Measurements from ENCODE around the gene RNF115.
A peak's percentile ranks its signal among the peaks of the same experiment; 100 is the strongest.
"Not testable (repeated sequence)": the region's sequence is repeated elsewhere in the genome, so short reads cannot be mapped to it uniquely, and the experiment has no call there.

Gene RNF115

DNA sequence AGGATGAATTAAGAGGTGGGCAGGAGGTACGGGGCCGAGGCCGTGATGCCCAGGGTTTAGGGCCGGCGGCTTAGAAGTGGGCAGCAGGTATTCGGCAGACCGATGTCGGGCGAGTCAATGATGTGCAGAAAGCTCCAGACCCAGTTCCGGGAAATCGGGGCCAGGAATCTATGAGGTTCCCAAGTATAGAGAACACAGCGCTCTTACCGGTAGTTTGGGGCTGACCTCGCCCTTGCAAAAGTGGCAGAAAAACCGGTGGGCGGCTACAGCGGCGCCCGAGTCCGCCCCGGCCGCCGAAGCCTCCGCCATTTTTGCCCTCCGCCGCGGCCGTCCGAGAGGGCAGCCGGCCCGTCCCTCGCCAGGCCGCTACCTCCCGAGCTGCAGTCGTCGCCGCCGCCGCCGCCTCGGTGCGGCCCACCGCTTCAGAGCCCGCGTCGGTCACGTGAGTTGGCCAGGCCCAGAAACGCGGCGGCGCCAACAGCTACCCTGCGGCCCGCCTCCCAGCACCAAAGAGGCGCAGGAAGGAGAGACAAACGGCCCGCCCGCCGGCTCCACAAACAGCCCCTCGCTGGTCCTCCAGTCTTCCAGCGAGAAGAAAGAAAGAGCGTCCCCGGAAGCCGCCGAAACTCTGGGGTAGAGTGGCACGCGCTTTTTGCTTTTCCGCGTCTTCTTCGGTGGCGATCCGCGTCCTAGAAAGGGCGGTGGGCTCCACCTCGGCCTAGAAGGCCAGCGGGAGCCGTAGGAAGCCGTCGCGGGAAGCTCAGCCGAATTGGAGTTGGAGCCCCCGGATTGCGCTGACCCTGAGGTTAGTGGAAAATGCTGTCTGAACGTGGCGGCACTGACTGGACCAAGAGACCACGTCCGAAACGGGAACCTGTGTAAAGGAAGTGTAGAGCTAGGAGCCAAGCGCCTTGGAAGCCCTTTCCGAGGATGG is at the start of gene RNF115, which contains the start of gene POLR3C:
Gene RNF115, minus strand, starts transcription at position 531 of the 934 bp plus-strand sequence. Its CDS starts 222 bp downstream, at position 309.
Gene POLR3C, plus strand, starts transcription at position 636 of the 934 bp plus-strand sequence. CDS start 1,577 bp downstream, outside the sequence.
- DNase-seq: peak; percentile 75

GRCh38 chr1:145871994-145872924 is 48.4 kb upstream of the RNF115 start:
- no peak for DNase-seq

DNA sequence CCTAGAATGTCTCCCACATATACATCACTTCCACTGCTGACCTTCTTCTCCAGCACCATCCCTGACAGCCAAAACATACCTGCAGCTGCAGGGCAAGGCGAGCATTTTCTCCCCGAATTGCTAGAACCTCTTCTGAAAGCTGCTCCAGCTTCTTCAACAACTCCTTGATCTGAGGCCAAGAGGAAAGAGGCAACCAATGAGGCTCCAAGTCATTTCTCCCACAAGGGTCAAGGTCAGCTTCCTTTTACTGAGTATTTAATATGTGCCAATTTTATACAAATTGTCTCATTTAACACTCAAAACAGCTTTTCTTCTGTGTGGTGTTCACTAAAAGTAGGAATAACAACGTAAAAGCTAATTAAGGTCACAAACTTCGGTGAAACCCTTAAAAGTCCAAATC is 44.3 kb upstream of the RNF115 start:
- DNase-seq: no peak

DNA sequence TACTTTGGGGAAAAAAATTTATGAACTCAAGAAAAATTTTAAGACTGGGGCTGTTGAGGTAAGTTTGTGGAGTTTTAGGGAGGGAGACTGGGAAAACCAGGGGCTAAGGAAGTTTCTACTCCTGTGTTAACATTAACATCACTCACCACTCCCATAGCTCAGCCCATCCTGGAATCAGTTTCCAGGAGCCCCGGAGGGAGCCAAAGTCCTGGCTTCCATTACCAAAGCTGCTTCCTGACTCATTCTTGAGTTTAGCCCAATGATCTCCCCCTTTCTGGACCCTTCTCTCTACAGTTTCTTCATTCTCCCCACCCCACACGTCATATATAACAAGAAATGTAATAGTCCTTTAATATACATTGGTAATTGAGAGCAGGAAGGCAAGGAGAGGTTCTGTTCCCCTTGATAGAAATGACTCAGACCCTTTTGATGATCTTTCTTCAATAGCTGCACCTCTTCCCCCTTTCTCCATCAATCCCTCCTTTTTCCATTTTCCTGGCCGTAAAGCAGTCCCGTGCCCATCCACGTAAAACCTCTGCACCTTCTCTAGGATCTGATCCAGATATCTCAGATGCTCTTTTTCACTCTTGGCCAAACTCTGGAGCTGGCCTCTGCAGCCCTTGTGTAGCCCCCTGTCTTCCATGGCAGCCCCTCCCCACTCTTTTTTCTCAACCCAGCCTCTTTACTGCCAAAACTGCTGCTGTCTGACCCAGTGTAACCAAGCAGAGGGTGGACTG is 39.6 kb upstream of the RNF115 start:
- no peak for DNase-seq

DNA sequence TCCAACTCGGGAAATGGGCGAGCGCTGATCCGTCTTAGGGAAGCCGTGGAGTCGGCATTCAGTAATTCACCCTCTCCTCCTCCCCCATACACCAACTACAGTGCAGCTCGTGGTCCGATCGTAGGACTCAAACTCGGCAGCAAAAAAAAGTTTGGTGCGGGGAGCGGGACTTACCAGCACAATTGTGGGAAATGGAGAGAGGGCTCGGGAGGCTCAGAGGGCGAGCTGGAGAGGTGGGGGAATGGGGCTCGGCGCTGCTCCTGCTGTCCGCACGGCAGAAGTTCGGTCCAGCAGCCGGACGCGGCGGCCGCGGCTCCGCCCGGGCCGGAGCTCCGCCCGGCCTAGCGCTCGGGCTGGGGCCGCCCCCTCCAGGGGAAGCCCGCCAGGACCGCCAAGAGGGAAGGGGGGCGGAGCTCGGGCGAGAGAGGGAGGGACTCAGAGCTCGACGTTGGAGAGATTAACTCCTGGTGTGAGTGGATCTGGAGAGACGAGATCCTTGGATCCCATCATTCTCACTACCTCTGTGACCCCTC is 35.7 kb upstream of the RNF115 start:
- DNase-seq: peak; percentile 90

- DNase-seq: peak; percentile 92
These were observed 35.1 kb upstream of the RNF115 start, which contains the start of gene PIAS3 for GRCh38 chr1:145858901-145859490. Gene PIAS3, minus strand, starts transcription at chr1:145859081. Its CDS starts 91 bp downstream, at chr1:145858990.

DNA sequence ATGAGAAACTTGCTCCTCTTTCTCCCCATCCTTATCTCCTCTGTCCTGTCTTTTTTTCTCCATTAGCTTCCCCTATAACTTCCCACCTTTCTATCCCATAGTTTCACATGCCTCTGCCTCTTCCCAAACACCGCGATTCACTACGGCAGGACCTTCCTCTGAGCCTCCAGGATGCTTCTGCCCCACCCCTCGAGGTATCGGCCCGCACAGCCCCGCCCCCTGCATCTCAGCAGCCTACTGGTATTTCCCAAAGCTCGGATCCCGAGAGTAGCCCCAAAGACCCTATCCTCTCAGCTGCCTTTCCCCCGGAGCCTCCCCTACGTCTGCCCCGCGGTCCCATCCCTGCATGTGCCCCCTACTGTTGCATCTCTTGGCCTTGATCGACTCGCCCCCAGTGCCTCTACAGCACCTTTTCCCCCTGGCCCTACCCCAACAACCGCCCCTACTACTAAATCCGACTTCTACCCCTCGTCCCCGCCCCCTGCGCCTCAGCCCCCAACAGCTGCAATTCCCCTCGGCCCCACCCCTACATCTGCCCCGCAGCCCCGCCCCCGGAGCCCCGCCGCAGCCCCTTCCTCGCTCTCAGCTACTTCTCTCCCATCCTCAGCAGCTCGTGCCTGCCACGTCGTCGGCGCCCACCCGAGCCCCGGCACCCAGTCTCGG is 34.5 kb upstream of the RNF115 start:
- no peak for DNase-seq

- DNase-seq: no peak
These were observed 33.3 kb upstream of the RNF115 start for GRCh38 chr1:145857170-145857569.

GRCh38 chr1:145855426-145855948 is 31.6 kb upstream of the RNF115 start:
- no peak for DNase-seq

DNA sequence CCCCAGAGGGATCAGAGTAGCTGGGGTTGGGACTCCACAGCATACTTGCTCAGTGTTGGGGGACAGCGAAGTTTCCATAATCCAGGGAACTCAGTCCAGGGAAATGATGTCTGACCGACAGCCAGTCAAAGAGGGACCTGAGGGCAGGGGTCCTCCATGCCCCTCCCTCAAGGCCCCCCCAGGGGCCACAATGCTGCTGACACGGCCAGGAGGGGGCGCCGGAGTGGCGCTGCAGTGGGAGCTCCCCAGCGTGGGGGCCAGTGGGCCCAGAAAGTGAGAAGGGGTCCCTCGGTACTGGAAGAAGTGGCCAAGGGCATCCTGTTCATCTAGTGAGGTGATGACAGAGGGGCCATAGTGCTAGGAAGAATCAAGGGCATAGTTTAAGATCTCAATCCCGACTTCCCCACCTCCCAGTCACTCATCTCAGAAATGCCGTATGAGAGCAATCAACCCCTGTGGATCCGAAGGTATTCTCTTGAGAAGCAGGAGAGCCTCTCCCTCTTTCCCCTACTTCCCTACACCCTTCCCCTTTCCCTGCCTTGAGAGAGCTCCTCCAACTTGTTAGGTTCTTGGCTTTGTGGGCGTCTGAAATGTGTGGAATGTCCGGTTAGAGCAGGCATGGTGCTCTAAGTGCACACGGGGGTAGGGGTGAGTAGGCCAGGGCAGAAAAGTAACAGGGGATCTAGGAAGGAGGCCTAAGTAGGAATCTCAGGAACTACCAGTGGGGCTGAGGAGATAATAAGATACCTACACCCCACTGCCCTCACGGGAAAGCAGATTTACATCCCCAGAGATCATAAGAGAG is 25.7 kb upstream of the RNF115 start:
- DNase-seq: no peak

DNA sequence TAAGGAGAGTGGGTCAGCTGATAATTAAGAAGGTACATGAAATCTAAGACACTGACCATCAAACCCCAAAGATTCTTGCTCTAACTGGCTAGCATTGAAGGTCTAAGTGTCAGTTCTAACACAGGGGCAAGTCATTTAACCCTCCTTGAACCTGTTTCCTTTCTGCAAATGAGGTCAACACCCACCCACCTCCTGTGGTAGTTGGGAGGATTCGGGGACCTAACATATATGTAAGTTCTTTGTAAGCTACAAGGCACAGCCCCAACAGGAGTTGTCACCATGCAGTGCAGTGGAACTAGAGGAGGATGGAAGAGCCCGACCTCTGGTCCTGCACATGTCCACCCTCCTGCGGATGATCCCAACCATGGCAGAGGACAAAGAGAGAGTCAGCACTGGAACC is 23.9 kb upstream of the RNF115 start:
- DNase-seq: no peak

DNA sequence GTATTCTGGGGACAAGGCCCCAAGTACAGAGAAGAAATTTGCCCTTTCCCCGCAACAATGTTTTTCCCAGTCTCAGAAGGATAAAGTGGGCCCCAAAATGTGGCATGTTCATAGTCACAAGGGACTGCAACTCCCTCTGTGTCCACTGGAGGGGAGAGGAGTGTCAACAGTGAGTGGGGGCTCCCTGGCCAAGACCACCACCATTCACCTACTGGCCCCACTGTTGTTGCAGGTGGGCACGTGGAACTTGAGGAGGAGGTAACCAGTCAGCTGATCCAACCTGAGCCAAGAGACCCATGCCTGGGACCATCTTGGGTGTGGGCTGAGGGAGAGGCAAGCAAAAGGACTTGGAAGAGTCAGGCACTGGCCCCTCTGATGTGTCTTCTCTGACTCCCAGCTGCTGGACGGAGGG is 22.3 kb upstream of the RNF115 start:
- no peak for DNase-seq

GRCh38 chr1:145845514-145846161 is 21.7 kb upstream of the RNF115 start, which contains the start of gene NUDT17:
Gene NUDT17, plus strand, starts transcription at chr1:145845630. Its CDS starts 11 bp downstream, at chr1:145845641.
- peak; percentile 53 for DNase-seq

GRCh38 chr1:145845144-145845513 is 21.2 kb upstream of the RNF115 start:
- no peak for DNase-seq

- DNase-seq: no peak
These were observed 19.1 kb upstream of the RNF115 start for GRCh38 chr1:145843031-145843430.

- no peak for DNase-seq
These were observed 13.8 kb upstream of the RNF115 start for GRCh38 chr1:145837656-145838055.

DNA sequence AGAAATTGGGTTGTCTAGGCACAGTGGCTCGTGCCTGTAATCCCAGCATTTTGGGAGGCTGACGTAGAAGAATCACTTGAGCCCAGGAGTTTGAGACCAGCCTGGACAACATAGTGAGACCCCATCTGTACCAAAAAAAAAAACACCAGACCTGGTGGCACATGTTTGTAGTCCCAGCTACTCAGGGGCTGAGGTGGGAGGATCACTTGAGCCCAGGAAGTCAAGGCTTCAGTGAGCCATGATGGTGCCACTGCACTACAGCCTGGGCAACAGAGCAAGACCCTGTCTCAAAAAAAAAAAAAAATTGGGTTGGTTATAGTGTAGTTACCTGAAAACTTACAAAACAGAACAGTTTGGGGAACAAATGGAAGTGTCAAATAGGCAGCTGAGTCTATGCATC is 6.9 kb upstream of the RNF115 start:
- not testable (repeated sequence) for DNase-seq

DNA sequence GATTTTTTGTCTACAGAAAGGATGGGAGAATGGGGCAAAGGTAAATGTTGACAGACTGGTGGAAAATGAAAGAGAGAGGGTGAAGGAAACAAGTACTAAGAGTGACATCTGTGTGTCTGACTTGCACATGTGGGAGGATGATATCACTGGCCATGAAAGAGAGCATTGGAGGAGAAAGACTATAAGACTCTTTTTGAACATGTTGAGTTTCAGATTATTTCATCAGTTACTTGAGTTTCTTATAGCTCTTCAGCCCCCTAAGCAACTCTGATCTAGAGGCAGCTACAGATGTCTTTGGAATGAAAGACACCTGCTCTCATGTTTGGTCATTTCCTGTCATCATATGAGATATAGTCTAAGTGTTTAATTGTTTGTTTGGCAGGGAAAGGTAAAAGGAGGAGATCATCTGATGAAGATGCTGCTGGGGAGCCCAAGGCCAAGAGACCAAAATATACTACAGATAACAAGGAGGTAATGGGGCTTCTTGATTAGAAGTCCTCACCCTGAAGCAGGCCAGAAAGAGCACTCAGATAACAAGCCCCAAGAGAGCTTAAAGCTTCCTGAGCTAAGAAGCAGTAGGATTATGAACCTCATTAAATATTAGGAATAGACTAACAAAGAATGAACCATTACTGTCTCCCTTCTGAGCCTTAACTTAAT is 4.6 kb upstream of the RNF115 start:
- DNase-seq: no peak

GRCh38 chr1:145827966-145828365 is 4.1 kb upstream of the RNF115 start:
- no peak for DNase-seq
